SK-N-MC (cell line): Measurements from ENCODE around the gene TIMP2.

Experiments used
- EZH2 ChIP-seq: fragments of 200-600 bp; sonication (generic); IDR thresholded peaks from one replicate; pipeline ENCODE4 v1.6.1; 2017; ENCODE audit warnings: antibody characterized with exemption
- POLR2AphosphoS5 ChIP-seq: IDR thresholded peaks from 2 replicates; pipeline ENCODE4 v1.6.1; 2012; ENCODE audit warnings: mild to moderate bottlenecking, low read depth, low read length, borderline replicate concordance

- TF ChIP-seq EZH2: no peak
- TF ChIP-seq POLR2AphosphoS5: no peak
Measured at GRCh38 chr17:78884876-78885667, 40.1 kb downstream of the TIMP2 start.
